Left renal pelvis (tissue), 4 donors: Measurements from ENCODE around the gene PLA2G12B. TPM values are rescaled to one million over a fixed set of nuclear protein-coding genes. Genes with fewer than 3 reads are reported as not detected.
"Not testable (repeated sequence)": the region's sequence is repeated elsewhere in the genome, so short reads cannot be mapped to it uniquely, and the experiment has no call there.

Experiments used
- DNase-seq, 4 donors: peaks; one replicate each; pipeline ENCODE4 v3.0.0-alpha.2; 2013; ENCODE audit warnings: low read depth in 4 of 4, low spot score in 3 of 4
- polyA plus RNA-seq, 4 donors: library from polyadenylated mRNA; unstranded; fragments of 120-200 nt; gene quantifications; one replicate each; pipeline ENCODE4 v1.2.1, GENCODE V29; 2013; ENCODE audit not compliant: insufficient read length in 4 of 4

Gene PLA2G12B, protein sequence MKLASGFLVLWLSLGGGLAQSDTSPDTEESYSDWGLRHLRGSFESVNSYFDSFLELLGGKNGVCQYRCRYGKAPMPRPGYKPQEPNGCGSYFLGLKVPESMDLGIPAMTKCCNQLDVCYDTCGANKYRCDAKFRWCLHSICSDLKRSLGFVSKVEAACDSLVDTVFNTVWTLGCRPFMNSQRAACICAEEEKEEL
- 1 to 10 TPM in 3 of 4 donors, under 1 TPM in 1; 0.46 to 8.2 (median 5.3) TPM for polyA plus RNA-seq

GRCh38 chr10:72954596-72955554 lies at the start of gene PLA2G12B:
TSS of gene PLA2G12B (minus strand) at chr10:72954806. CDS start at chr10:72954685, 121 bp downstream.
- peak in 1 of 4 donors; percentile 6 for DNase-seq

- no peak for DNase-seq
Observed at GRCh38 chr10:73003822-73004221, 49.2 kb upstream of the PLA2G12B start.

- no peak for DNase-seq
Observed at GRCh38 chr10:73000973-73001372, 46.4 kb upstream of the PLA2G12B start.

- DNase-seq = no peak
Observed at GRCh38 chr10:72997099-72997498, 42.5 kb upstream of the PLA2G12B start.

- not testable (repeated sequence) for DNase-seq
Observed at GRCh38 chr10:72995459-72995858, 40.9 kb upstream of the PLA2G12B start.

DNA sequence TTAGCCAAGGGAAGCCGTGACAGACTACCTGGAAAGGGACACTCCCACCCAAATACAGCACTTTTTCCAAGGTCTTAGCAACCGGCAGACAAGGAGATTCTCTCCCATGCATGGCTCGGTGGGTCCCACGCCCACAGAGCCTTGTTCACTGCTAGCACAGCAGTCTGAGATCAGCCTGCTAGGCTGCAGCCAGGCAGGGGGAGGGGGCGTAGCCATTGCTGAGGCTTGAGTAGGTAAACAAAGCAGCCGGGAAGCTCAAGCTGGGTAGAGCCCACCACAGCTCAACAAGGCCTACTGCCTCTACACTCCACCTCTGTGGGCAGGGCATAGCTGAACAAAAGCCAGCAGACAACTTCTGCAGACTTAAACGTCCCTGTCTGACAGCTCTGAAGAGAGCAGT lies 35.2 kb upstream of the PLA2G12B start:
- DNase-seq = not testable (repeated sequence)

DNA sequence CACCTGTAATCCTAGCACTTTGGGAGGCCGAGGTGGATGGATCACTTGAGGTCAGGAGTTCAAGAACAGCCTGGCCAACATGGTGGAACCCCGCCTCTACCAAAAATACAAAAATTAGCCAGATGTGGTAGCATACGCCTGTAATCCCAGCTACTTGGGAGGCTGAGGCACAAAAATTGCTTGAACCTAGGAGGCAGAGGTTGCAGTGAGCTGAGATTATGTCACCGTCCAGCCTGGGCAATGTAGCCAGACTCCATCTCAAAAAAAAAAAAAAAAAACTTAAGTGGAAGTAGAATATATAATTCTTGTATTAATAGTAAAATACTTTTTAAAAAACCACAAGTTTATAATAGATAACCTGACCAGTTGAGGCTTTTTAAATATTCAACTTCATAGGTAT lies 30.0 kb upstream of the PLA2G12B start:
- DNase-seq = not testable (repeated sequence)

DNA sequence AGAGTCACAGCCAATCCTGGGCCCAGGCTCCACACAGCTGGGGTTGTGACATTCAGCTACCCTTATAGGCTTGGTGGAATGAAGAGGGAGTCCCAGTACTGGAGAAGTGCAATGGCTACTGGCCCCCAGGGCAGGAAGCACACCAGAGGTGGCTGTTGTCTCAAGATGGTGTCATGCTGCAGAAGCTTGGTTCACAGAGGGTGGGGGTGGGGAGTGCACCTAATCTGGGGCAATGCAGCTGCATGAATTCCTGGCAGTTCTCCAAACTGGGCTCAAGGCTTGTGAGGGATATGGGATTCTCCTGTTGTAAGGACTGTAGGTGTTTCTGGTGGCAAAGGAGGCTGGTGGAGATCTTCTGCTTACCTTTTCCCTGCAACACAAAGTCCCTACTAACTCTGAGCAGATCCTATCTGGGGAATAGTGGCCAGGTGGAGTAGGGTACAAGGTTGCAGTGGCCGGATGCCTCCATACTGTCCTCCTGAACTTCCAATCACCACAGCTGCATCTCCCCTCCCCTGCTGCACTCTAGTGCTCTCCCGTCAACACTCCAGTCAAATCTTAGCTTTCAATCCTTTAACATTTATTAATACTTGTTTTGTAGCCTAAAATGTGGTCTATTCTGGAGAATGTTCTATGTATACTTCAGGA lies 27.4 kb upstream of the PLA2G12B start:
- DNase-seq = no peak

DNA sequence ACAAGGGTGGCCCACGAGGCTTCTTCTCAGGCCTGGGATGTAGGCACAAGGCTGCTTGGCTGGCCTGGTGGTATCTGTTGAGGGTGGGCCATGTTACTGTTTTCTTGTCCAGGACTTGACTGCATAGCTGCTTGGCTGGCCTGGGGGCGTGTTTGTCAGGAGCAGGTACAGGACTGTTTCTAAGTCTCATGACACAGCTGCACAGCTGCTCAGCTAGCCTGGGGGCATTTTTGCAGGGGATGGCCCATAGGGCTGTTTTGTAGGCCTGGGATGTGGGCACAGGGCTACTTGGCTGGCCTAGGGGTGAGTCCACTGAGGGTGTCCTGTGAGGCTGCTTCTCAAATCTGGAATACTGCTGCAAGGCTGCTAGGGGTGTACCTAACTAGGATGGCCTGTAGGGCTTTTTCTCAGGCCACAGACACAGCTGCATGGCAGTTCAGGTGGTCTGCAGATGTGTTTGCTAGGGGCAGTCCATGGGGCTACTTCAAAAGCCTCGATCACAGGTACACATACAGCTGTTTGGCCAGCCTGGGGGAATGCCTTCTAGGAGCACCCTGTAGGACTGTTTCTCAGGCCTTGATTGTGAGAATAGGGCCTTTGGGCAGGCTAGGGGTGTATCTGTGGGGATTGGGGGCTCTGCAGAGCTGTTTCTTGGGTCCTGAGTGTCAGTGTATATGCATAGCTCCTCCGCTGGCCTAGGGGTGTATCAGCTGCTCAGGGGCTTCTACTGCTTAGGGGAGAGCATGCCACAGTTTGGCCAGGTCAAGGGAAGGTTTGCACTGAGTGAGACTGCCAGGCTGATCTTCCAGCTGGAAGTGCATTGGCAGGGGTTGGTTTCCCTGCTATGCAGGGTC lies 26.6 kb upstream of the PLA2G12B start:
- no peak for DNase-seq

- DNase-seq = no peak
Observed at GRCh38 chr10:72980348-72980747, 25.7 kb upstream of the PLA2G12B start.

GRCh38 chr10:72979709-72980108 lies 25.1 kb upstream of the PLA2G12B start:
- DNase-seq = no peak

DNA sequence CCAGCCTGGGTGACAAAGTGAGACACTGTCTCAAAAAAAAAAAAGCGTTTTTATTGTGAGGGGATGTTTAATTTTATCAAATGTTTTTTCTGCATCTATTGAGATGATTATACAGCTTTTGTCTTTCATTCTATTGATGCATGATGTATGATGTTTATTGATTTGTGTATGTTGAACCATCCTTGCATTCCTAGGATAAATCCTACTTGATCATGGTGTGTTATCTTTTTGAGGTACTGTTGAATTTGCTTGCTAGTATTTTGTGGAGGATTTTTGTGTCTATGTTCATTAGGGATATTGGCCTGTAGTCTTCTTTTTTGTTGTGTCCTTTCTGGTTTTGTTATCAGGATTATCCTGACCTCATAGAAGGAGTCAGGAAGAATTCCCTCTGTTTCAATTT lies 22.3 kb upstream of the PLA2G12B start:
- DNase-seq = no peak

DNA sequence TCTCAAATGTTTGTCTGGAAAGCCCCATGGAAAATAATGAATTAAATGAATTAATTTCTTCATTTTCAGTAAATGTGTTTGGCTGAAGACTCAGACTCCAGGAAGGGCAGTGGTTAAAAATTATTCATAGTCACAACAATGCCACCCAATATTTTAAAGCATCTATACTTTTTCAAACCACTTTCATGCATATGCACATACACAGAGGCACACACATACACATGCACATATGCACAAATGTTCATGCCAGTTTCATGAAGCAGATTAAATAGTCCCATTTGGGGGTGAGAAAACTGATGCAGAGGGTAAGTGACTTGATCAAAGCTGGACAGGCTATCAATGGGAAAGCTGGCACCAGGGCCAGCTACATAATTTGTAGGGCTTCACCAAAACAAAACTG lies 1.4 kb upstream of the PLA2G12B start:
- no peak for DNase-seq

GRCh38 chr10:72954230-72954595 lies 393 bp downstream of the PLA2G12B start:
- DNase-seq = no peak

GRCh38 chr10:72953687-72954086 lies 919 bp downstream of the PLA2G12B start:
- no peak for DNase-seq

DNA sequence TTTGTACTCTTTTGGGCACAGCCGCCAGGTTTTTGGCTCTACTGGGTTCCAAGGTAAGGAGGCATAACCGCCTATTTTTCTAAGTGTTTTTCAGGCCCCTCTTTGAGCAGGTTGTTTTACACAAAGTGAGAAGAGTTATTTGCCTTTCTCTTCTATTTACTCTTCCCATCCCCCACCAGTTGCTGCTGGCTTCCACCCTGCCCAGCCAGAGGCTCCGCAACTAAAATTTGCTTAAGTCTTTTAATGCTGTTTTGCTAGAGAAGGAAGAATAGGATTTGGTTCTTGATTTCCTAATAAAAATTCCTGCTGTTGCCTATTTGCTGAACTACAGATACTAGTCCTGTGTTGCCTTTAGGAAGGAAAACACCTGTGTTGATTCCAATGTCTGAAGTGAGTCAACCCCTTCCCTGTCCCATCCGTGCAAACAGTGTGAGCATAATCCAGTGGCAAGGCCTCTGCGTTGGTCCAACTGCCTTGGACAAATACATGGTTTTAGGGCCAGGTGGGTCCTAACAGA lies 1.9 kb downstream of the PLA2G12B start:
- no peak for DNase-seq

- no peak for DNase-seq
Observed at GRCh38 chr10:72952189-72952588, 2.4 kb downstream of the PLA2G12B start.

DNA sequence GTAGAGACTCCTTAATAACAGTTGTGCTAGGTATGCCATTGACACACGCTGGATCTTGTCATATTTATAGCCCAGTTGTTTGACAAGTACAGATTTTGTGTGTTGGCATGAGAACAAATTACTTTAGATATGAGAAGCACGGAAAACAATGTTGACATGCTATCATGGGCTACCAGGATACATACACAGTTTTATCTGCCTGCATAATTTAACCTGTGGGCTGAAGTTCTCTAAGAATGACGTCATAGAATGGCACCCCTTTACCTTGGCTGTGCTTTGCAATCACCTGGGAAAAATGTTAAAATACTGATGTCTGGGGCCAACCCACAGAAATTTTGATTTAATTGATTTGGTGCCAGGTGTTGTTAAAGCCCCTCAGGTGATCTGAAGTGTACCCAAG lies 2.8 kb downstream of the PLA2G12B start:
- DNase-seq = no peak

DNA sequence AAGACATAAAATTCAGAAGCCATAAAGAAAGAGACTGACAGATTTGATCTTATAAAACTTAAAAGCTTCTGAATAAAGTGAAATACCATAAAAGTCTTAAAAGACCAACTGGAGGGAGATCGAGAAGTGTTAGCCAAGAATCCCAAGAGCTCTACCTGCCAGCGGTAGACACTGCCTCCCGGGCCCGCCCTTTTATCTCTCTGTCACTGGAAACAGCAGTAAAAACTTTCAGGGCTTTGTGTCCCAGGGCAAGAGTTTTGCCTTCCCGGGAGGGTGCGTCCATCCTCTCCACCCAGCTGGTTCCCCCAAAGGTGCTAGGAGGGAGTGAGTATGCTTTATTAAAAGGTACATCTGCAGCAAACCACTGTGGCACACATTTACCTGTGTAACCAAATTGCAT lies 5.8 kb downstream of the PLA2G12B start:
- DNase-seq = no peak

DNA sequence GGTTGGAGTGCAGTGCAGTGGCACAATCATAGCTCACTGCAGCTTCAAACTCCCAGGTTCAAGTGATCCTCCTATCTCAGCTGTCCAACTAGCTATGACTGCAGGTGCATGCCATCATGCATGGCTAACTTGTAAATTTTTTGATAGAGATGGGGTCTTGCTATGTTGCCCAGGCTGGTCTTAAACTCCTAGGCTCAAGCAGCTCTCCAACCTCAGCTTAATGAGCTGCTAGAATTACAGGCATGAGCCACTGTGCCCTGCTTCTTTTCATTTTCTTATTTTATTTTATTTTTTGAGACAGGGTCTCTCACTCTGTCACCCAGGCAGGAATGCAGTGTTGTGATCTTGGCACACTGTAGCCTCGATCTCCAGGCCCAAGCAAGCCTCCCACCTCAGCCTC lies 7.6 kb downstream of the PLA2G12B start:
- DNase-seq = no peak
